ENCODE measurements around the gene MACF1.

DNA sequence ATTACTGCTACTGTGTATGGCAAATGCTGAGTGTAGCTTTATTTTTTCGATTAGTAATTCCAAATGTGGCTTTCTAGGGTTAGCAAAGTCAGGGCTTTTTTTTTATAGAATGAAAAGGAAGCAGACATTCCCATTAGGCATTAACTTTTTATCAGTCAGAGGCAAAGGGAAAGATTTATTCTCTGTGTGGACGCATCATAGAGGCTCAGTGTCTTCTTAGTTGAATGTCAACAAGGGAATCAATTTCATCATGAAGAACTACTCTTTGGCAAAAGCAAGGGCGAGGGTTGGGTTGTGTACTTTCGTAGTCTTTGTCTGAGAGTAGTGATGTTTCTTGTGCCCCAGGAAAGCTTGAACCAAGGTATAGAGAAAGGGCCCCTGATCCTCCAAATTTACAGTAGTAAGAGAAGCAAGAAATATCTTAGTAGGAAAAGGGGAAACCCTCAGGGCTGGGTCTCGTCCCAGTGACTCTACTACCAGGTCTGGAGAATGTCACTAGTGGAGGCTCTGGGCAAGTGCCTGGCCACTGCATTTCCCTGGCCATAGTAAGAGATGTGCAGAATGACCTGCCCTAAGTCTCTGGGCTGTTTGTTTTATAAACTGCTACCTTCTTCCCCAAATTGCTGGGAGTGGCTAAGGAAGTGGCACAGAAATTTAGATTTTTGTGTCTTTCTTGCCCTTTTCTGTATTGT lies 30.0 kb upstream of the MACF1 start:
- TF ChIP-seq POLR2AphosphoS5 (IDR thresholded peaks at IDR 0.05; ENCODE audit: low read depth, low read length) (no peak), POLR2A (IDR thresholded peaks at IDR 0.05; ENCODE audit: low read depth, low read length) (no peak), TAF1 (IDR thresholded peaks at IDR 0.05; ENCODE audit: low read depth, low read length) (no peak), SPI1 (IDR thresholded peaks at IDR 0.05; ENCODE audit: low read depth, low read length) (no peak)

Data from GM12891 (cell line).